OCI-LY7 (cell line): ENCODE results near the gene SERPINA12.

ENCODE experiments used
- EZH2phosphoT487 ChIP-seq: fragments of 200-600 bp; sonication (generic); IDR thresholded peaks from 2 replicates; pipeline ENCODE4 v1.6.1; 2018; ENCODE audit warnings: low read depth, borderline replicate concordance, mild to moderate bottlenecking, mixed run types, antibody characterized with exemption, low read length, moderate library complexity, mixed read lengths
- TF ChIP-seq, protein P1 (sequence below): fragments of 200-600 bp; sonication (generic); conservative IDR thresholded peaks from 2 replicates; pipeline ENCODE4 v1.5.1; 2014; ENCODE audit warnings: mild to moderate bottlenecking, antibody characterized with exemption, low read length, moderate library complexity, mixed read lengths

DNA sequence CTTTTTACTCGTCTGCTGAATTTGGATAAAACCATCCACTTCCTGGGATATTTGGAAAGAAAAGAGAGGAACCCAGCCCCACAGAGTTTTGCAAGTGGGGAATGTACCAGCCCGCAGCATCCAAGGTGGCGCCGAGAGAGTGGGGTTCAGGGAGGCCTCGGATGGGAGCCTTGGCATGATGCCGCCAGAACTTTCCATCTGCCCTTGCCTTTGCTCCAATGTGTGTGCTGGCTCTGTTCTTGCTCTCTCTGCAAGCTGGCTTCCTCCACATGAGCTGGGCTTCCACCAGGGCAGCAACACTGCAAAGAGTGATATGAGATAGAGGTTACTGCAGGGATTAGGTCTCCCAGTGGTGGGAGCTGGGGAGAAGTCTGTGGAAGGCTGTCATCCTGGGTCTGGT, 6.6 kb upstream of the SERPINA12 start:
- TF ChIP-seq, protein P1, sequence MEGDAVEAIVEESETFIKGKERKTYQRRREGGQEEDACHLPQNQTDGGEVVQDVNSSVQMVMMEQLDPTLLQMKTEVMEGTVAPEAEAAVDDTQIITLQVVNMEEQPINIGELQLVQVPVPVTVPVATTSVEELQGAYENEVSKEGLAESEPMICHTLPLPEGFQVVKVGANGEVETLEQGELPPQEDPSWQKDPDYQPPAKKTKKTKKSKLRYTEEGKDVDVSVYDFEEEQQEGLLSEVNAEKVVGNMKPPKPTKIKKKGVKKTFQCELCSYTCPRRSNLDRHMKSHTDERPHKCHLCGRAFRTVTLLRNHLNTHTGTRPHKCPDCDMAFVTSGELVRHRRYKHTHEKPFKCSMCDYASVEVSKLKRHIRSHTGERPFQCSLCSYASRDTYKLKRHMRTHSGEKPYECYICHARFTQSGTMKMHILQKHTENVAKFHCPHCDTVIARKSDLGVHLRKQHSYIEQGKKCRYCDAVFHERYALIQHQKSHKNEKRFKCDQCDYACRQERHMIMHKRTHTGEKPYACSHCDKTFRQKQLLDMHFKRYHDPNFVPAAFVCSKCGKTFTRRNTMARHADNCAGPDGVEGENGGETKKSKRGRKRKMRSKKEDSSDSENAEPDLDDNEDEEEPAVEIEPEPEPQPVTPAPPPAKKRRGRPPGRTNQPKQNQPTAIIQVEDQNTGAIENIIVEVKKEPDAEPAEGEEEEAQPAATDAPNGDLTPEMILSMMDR: no peak
- TF ChIP-seq EZH2phosphoT487: no peak
